GM18861 (cell line): ENCODE results near the gene PFN3.

Experiments
- ATAC-seq: cut with Tn5 transposase; IDR thresholded peaks from one replicate; pipeline ENCODE4 v1.9.1; 2021; ENCODE audit not compliant: unreplicated experiment

Gene PFN3, protein sequence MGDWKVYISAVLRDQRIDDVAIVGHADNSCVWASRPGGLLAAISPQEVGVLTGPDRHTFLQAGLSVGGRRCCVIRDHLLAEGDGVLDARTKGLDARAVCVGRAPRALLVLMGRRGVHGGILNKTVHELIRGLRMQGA

GRCh38 chr5:177399997-177400868 lies at the start of gene PFN3:
Gene PFN3, minus strand, starts transcription at chr5:177400661. Its CDS starts 85 bp downstream, at chr5:177400576.
- no peak for ATAC-seq

GRCh38 chr5:177449140-177450061 lies 48.9 kb upstream of the PFN3 start:
- ATAC-seq: no peak

GRCh38 chr5:177448244-177448950 lies 47.9 kb upstream of the PFN3 start:
- ATAC-seq: no peak

GRCh38 chr5:177447611-177448243 lies 47.3 kb upstream of the PFN3 start:
- no peak for ATAC-seq

DNA sequence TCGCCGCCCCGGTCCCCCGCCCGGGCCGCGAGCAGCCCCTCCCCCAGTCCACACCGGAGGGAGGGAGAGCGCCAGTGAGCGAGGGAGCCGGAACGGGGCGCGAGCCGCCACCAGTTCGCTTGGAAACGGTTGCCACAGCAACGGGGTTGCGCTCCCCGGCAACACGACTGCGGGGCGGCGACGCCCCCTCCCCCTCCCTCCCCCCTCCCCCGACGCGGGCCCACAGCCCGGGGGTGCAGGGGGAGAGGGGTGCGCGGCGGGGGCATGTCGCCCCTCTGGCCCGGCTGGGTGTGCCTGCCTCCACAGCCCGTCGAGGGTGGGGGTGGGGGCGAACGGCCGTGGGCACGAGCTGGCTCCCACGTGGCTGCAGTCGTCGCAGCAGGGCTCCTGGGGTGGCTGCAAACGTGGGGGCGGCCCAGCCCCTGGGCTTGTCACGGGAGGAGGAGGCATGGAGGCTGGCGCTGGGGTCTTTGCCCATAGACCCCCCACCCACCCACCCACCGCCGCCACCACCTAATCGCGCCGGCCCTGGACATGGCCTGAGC lies 46.7 kb upstream of the PFN3 start:
- no peak for ATAC-seq

DNA sequence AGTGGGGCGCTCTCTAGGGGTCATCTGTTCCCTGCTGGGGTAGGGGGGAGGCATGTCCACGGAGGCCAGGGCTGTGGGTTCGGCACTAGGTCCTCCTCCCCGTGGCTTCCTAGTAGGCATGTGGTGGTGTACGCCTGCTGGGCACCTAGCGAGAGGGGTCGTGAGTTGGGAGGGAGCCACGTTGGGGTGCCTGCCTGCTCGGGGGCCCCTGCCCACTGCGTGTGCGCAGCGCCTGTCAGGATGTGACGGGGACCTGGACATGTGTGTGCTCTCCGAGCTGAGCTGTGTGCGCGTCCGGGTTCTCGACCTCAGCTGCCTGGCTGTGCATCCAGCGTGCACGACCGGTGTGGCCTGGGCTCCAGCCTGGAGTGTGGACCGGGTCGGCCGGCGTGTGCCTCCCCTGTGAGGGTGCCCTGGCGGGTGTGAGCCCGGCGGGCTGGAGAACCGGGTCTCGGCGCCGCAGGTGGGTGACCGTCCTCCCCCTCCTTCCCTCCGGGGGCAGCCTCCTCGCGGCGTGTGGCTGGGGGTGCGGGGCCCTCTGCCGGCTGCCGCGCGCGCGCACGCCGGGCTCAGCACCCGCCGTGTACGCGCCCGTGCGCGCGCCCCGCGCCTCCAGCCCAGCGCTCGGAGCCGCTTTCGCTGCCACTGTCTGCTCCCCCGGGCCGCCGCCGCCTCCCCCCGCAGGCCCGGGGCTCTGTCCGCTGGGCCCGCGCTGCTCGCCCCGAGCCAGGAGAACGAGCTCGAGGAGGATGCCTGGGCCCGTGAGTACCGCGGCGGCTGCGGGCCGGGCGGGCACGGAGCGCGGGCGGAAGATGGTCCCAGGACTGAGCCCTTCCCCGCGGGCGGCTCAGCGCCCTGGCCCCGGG lies 46.0 kb upstream of the PFN3 start, which contains the start of gene PRR7:
TSS of gene PRR7 (plus strand) at position 615 of the 866 bp plus-strand sequence. CDS start 8,254 bp downstream, outside the sequence.
- no peak for ATAC-seq

GRCh38 chr5:177445917-177446199 lies 45.4 kb upstream of the PFN3 start:
- ATAC-seq: no peak

DNA sequence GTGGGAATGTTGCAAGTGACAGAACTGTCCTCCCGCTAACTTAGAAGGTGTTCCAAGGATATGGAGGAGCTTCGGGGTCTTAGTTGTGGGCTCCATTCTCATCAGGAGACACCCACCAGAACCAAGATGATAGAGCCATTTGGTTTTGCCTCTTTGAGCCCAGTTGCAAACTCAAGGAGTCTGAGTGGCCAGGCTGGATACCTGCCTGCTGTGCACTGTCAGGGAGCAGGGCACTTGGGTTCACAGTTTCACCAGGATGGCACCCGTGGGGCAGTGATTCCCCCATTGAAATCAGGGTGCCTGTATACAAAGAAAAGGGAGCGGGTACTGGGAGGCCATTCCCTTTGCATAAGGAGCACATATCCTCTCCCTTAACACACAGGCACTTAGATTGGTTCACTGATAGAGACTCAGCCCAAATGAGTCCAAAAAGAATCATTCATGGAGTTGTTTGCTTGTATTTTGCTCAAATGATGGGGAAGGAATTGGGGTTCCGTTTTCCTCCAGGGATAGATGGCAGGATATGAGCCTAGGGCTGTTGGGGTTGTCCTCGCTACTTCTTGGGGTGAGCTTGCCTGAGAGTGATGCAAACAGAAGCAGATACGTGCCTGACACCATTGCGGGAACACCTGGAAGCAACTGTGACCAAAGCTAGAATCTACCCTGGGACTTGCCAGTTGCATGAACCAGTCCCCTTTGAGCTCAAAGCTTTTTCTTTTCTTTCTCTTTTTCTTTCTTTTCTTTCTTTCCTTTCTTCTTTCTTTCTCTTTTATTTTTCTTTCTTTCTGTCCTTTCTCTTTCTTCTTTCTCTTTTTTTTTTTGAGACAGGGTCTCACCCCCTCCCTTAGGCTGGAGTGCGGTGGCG lies 44.8 kb upstream of the PFN3 start:
- no peak for ATAC-seq

DNA sequence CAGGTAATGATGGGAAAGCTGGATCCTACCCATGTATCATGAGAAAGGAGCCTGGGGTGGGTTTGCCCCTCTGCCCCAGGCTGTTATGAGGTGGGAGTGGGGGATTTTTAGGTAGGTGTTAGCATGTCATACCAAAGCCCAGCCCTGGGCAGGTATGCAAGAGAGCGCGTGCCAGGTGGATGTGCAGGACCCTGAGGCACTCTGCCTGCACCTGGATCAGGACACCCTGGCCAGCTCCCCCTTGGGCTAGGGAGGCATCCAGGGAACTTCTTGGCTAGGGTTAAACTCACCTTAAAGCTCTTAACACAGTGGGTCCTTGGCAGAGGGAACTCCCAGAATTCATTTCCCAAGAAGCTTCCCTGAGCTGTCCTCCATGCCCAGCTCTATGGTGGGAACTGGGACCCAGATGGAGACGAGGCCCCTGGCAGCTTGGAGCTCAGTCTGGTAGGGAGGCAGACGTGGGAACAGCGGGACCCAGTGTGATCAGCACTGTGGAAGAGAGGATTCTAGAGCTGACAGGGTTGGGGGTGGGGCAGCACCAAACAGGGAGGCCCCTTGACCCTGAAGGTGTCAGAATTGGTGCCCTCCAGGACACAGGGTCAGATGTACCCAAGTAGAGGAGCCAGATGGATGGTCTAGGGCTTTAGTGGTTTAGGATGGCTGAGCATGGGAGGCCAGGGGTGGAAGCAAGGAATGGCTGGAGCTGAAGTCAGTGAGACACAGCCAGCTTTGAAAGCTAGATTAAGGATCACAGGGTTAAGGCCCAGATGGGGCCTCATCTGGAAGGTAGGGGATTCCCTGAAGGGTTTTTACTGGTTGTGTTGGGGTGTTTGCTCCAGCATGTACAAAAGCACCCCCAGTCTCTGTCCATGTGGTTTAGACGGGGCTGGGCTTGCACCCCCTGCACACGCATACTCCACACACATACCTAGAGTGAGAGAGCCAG lies 43.9 kb upstream of the PFN3 start:
- no peak for ATAC-seq

GRCh38 chr5:177443144-177443983 lies 42.9 kb upstream of the PFN3 start:
- ATAC-seq: no peak

DNA sequence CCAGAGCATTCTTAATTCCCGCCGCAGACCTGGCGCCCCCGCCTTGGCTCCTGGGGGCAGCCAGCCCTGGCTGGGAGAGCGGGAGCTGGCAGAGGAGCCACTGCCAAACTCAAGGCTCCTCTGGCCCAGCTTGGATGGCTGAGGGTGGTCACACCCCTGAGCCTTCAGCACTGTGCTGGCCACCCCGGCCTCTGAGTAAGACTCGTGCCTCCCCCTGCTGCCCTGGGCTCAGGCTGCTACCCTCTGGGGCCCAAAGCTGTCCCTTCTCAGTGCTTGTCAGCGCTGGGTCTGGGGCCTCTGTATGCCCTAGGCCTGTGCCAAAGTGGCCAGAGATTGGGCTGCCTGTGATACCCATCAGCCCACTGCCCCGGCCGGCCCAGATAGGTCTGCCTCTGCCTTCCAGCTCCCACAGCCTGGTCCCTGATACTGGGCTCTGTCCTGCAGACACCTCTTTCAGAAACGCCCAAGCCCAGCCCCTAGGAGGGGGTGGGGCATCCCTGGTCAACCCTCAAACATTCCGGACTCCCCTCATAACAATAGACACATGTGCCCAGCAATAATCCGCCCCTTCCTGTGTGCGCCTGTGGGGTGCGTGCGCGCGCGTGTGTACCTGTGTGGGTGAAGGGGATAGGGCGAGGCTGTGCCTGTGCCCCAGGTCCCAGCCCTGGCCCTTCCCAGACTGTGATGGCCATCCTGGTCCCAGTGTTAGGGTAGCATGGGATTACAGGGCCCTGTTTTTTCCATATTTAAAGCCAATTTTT lies 41.8 kb upstream of the PFN3 start:
- ATAC-seq: no peak

GRCh38 chr5:177440990-177441780 lies 40.7 kb upstream of the PFN3 start:
- ATAC-seq: no peak

- ATAC-seq: no peak
These were observed 39.9 kb upstream of the PFN3 start for GRCh38 chr5:177440211-177440989.

- no peak for ATAC-seq
These were observed 39.1 kb upstream of the PFN3 start for GRCh38 chr5:177439518-177440053.
